Prostate gland (tissue), 2 donors: ENCODE results near the gene TAPBP.

Experiments used
- POLR2A ChIP-seq: fragments of 450-650 bp; IDR thresholded peaks from one replicate; pipeline ENCODE4 v1.6.1; 2016; ENCODE audit warnings: antibody characterized with exemption, mild to moderate bottlenecking
- POLR2AphosphoS5 ChIP-seq: sonication (generic); formaldehyde crosslinking; IDR thresholded peaks from one replicate; pipeline ENCODE4 v1.6.1; 2017; ENCODE audit warnings: antibody characterized with exemption
- TF ChIP-seq, protein P1 (sequence below), 4 experiments: fragments of 200-600 bp in 2 of 4; fragments of 450-650 bp in 2 of 4; sonication (generic) in 2 of 4; IDR thresholded peaks; 1 replicate in 3 of 4; 2 replicates in 1 of 4; pipeline ENCODE4 v1.5.1; 2016 to 2019; ENCODE audit warnings: antibody characterized with exemption in 4 of 4, mild to moderate bottlenecking in 2 of 4, moderate library complexity in 2 of 4

- TF ChIP-seq POLR2A, result no peak
- TF ChIP-seq, protein P1, sequence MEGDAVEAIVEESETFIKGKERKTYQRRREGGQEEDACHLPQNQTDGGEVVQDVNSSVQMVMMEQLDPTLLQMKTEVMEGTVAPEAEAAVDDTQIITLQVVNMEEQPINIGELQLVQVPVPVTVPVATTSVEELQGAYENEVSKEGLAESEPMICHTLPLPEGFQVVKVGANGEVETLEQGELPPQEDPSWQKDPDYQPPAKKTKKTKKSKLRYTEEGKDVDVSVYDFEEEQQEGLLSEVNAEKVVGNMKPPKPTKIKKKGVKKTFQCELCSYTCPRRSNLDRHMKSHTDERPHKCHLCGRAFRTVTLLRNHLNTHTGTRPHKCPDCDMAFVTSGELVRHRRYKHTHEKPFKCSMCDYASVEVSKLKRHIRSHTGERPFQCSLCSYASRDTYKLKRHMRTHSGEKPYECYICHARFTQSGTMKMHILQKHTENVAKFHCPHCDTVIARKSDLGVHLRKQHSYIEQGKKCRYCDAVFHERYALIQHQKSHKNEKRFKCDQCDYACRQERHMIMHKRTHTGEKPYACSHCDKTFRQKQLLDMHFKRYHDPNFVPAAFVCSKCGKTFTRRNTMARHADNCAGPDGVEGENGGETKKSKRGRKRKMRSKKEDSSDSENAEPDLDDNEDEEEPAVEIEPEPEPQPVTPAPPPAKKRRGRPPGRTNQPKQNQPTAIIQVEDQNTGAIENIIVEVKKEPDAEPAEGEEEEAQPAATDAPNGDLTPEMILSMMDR (IDR thresholded peaks at IDR 0.05), result no peak
- no peak for TF ChIP-seq POLR2AphosphoS5
Observed at GRCh38 chr6:33318426-33319073, 4.7 kb upstream of the TAPBP start.
